Gastrocnemius medialis (tissue), 4 donors: ENCODE results near the gene SCO1. TPM values are rescaled to one million over a fixed set of nuclear protein-coding genes. Genes with fewer than 3 reads are reported as not detected.

Experiments used
- ATAC-seq, 2 donors: fragments of 150-250 bp; one replicate each; pipeline ENCODE4 v1.9.1; 2016
- DNase-seq, 2 donors: peaks; one replicate each; pipeline ENCODE4 v3.0.0-alpha.2; 2019
- H3K27ac ChIP-seq, 4 donors: fragments of 200-600 bp; sonication (generic); 1 replicate in 1 of 4; 2 replicates in 3 of 4; pipeline ENCODE4 v1.5.1; 2016 to 2018; ENCODE audit warnings: mild to moderate bottlenecking in 2 of 4, moderate library complexity in 1 of 4
- H3K27me3 ChIP-seq, 3 donors: fragments of 200-600 bp; sonication (generic) in 2 of 3; 1 replicate in 1 of 3; 2 replicates in 2 of 3; pipeline versions ENCODE4 v1.5.1 to v1.6.0; 2016 to 2019; ENCODE audit warnings: mild to moderate bottlenecking in 1 of 3, moderate library complexity in 1 of 3
- H3K36me3 ChIP-seq, 2 donors: fragments of 200-600 bp; sonication (generic) in 1 of 2; one replicate each; pipeline ENCODE4 v1.5.1; 2017 to 2018
- H3K4me1 ChIP-seq, 2 donors: fragments of 200-600 bp; sonication (generic) in 1 of 2; one replicate each; pipeline ENCODE4 v1.5.1; 2016 to 2017; ENCODE audit warnings: mild to moderate bottlenecking in 2 of 2
- H3K4me3 ChIP-seq, 4 donors: fragments of 200-600 bp; sonication (generic) in 3 of 4; 1 replicate in 1 of 4; 2 replicates in 3 of 4; pipeline ENCODE4 v1.5.1; 2016 to 2019; ENCODE audit warnings: mild to moderate bottlenecking in 2 of 4
- H3K9me3 ChIP-seq, 3 donors: fragments of 200-600 bp; sonication (generic) in 2 of 3; 1 replicate in 1 of 3; 2 replicates in 2 of 3; pipeline ENCODE4 v1.5.1; 2016 to 2019
- CTCF ChIP-seq, 5 experiments: fragments of 450-650 bp in 3 of 5; fragments of 200-600 bp in 2 of 5; sonication (generic) in 2 of 5; IDR thresholded peaks in 4 of 5; conservative IDR thresholded peaks in 1 of 5; 1 replicate in 4 of 5; 2 replicates in 1 of 5; pipeline ENCODE4 v1.5.1; 2016 to 2019; ENCODE audit warnings: antibody characterized with exemption in 5 of 5, mild to moderate bottlenecking in 3 of 5, moderate library complexity in 3 of 5
- POLR2A ChIP-seq, 2 donors: fragments of 450-650 bp; IDR thresholded peaks; one replicate each; pipeline ENCODE4 v1.6.1; 2017; ENCODE audit warnings: antibody characterized with exemption in 2 of 2, mild to moderate bottlenecking in 2 of 2, moderate library complexity in 2 of 2
- in situ Hi-C, 4 donors: fragments of 200-750 bp; cut with MboI; loops; one replicate each; pipeline versions ENCODE4 v1.15.0 to v1.8.0; 2017; ENCODE audit warnings: low sequenced_read_pairs in 4 of 4
- intact Hi-C: fragments of 100-400 bp; cut with DNase I; formaldehyde crosslinking; loops from one replicate; pipeline ENCODE4 v1.15.1; 2023; ENCODE audit warnings: low total_unique reads
- total RNA-seq, 4 donors: library from RNA; depleted of rRNA; stranded (reverse); fragments of >200 nt; gene quantifications; one replicate each; pipeline versions ENCODE4 v1.1.0 to v1.2.3, GENCODE V29; 2016

SCO1 gene
- 10 to 100 TPM; 16.7 to 27.3 (median 22.8) TPM for total RNA-seq

GRCh38 chr17:10697092-10698081, at the start of gene SCO1, which contains the start of gene ADPRM:
SCO1 (minus strand) TSS chr17:10697533; CDS start chr17:10697507, 26 bp downstream.
ADPRM (plus strand) TSS chr17:10697594; CDS start chr17:10704927, 7,333 bp downstream.
- H3K36me3 ChIP-seq = peaks cover 0 to 30% of the 10 kb centered on the region in 2 donors
- intact Hi-C loops = no loop called here
- H3K4me3 ChIP-seq = peak within 1 kb of the TSS; percentile 93 to 97 (median 95)
- peak; percentile 97 for TF ChIP-seq POLR2A (IDR thresholded peaks at IDR 0.05)
- peak in 3 of 5 experiments; percentile 23 to 52 (median 43) for TF ChIP-seq CTCF (IDR thresholded peaks at IDR 0.05 in 4 of 5, conservative IDR thresholded peaks at IDR 0.05 in 1 of 5)
- no peaks in the 10 kb centered on the region for H3K9me3 ChIP-seq
- ATAC-seq (peak; percentile 96 to 97), DNase-seq (peak; percentile 93)
- peak within 1 kb of the TSS; percentile 91 to 98 (median 96) for H3K27ac ChIP-seq
- in situ Hi-C loops = no loop called here
- no peaks in the 10 kb centered on the region for H3K27me3 ChIP-seq
- H3K4me1 ChIP-seq = peaks cover 26 to 30% of the 10 kb centered on the region in 2 donors

- ATAC-seq (no peak), DNase-seq (no peak)
- no peaks in the 10 kb centered on the region for H3K36me3 ChIP-seq
- peaks cover 0 to 18% of the 10 kb centered on the region in 2 donors for H3K4me1 ChIP-seq
- intact Hi-C loops = no loop called here
- in situ Hi-C loops = loop anchor here in 1 of 4 donors (25.0 kb wide), 1 partner anchor 1242 kb away; the partner anchor contains the start of gene ZNF18
- no peak overlapping the region for H3K4me3 ChIP-seq
- H3K27ac ChIP-seq = no peak overlapping the region
- no peaks in the 10 kb centered on the region for H3K9me3 ChIP-seq
- TF ChIP-seq POLR2A (IDR thresholded peaks at IDR 0.05) = no peak
- TF ChIP-seq CTCF (IDR thresholded peaks at IDR 0.05 in 4 of 5, conservative IDR thresholded peaks at IDR 0.05 in 1 of 5) = no peak
- H3K27me3 ChIP-seq = no peaks in the 10 kb centered on the region
These were observed 47.9 kb upstream of the SCO1 start for GRCh38 chr17:10745231-10745630.

GRCh38 chr17:10744501-10745000, 47.2 kb upstream of the SCO1 start:
- in situ Hi-C loops = loop anchor here in 1 of 4 donors (25.0 kb wide), 1 partner anchor 1243 kb away; the partner anchor contains the start of gene ZNF18

More at GRCh38 chr17:10744501-10745000, 47.2 kb upstream of the SCO1 start:
- Histone ChIP-seq H3K9me3 (no peaks in the 10 kb centered on the region), H3K27me3 (no peaks in the 10 kb centered on the region), H3K4me3 (no peak overlapping the region), H3K4me1 (peaks cover 0 to 18% of the 10 kb centered on the region in 2 donors), H3K27ac (no peak overlapping the region), H3K36me3 (no peaks in the 10 kb centered on the region)
- DNase-seq (no peak), ATAC-seq (no peak)
- intact Hi-C loops = no loop called here
- TF ChIP-seq CTCF (IDR thresholded peaks at IDR 0.05 in 4 of 5, conservative IDR thresholded peaks at IDR 0.05 in 1 of 5) (no peak), POLR2A (IDR thresholded peaks at IDR 0.05) (no peak)
